ENCODE results near the gene RAB1B.
A peak's percentile ranks its signal among the peaks of the same experiment; 100 is the strongest.

RAB1B gene

GRCh38 chr11:66284526-66285078, 16.2 kb downstream of the RAB1B start:
- DNase-seq (ENCODE audit: low spot score), result no peak

GRCh38 chr11:66285250-66285947, 17.0 kb downstream of the RAB1B start:
- DNase-seq (ENCODE audit: low spot score), result no peak

GRCh38 chr11:66286699-66287098, 18.3 kb downstream of the RAB1B start:
- DNase-seq (ENCODE audit: low spot score), result no peak

- no peak for DNase-seq (ENCODE audit: low spot score)
These were observed 18.9 kb downstream of the RAB1B start for GRCh38 chr11:66287211-66287888.

GRCh38 chr11:66287889-66288670, 19.6 kb downstream of the RAB1B start:
- no peak for DNase-seq (ENCODE audit: low spot score)

- DNase-seq (ENCODE audit: low spot score), result peak; percentile 98
These were observed 20.5 kb downstream of the RAB1B start, which contains the start of gene YIF1A for GRCh38 chr11:66288671-66289547. YIF1A (minus strand) TSS chr11:66289143; CDS start chr11:66288985, 158 bp downstream.

- DNase-seq (ENCODE audit: low spot score), result peak; percentile 65
These were observed 21.3 kb downstream of the RAB1B start for GRCh38 chr11:66289548-66290329.

- no peak for DNase-seq (ENCODE audit: low spot score)
These were observed 21.8 kb downstream of the RAB1B start for GRCh38 chr11:66290330-66290621.

- no peak for DNase-seq (ENCODE audit: low spot score)
These were observed 22.9 kb downstream of the RAB1B start for GRCh38 chr11:66291303-66291705.

GRCh38 chr11:66291706-66292542, 23.5 kb downstream of the RAB1B start, which contains the start of gene TMEM151A:
TMEM151A (plus strand) TSS chr11:66291894; CDS start chr11:66292014, 120 bp downstream.
- DNase-seq (ENCODE audit: low spot score), result peak; percentile 23

GRCh38 chr11:66292543-66293332, 24.3 kb downstream of the RAB1B start:
- no peak for DNase-seq (ENCODE audit: low spot score)

GRCh38 chr11:66293352-66293751, 24.9 kb downstream of the RAB1B start:
- no peak for DNase-seq (ENCODE audit: low spot score)

- DNase-seq (ENCODE audit: low spot score), result no peak
These were observed 25.6 kb downstream of the RAB1B start for GRCh38 chr11:66293777-66294625.

- no peak for DNase-seq (ENCODE audit: low spot score)
These were observed 26.5 kb downstream of the RAB1B start for GRCh38 chr11:66294626-66295620.

GRCh38 chr11:66297610-66298009, 29.2 kb downstream of the RAB1B start:
- DNase-seq (ENCODE audit: low spot score), result no peak

GRCh38 chr11:66299186-66299585, 30.7 kb downstream of the RAB1B start:
- DNase-seq (ENCODE audit: low spot score), result no peak

GRCh38 chr11:66302656-66303055, 34.2 kb downstream of the RAB1B start:
- no peak for DNase-seq (ENCODE audit: low spot score)

Data from LoVo (cell line).